Endothelial cell of umbilical vein (primary cell): ENCODE data around the gene TBC1D17. TPM values are rescaled to one million over a fixed set of nuclear protein-coding genes. Genes with fewer than 3 reads are reported as not detected.

Source experiments
- BruUV-seq: library from RNA; stranded (reverse); fragments of 400-500 nt; replicated peaks from 2 replicates; lab custom pipeline; 2021; lab: Mats Ljungman, UMichigan
- CTCF ChIA-PET: fragments of 300-600, 350-600 bp; sonication (Branson Sonifier 250); formaldehyde crosslinking; loops from one replicate; lab custom pipeline; 2021; ENCODE audit warnings: antibody characterized with exemption, inconsistent platforms; lab: Charles Lee
- POLR2A ChIA-PET: fragments of 300-600, 350-600 bp; sonication (Branson Sonifier 250); formaldehyde crosslinking; loops from one replicate; lab custom pipeline; 2021; ENCODE audit warnings: antibody characterized with exemption, inconsistent platforms; lab: Charles Lee
- DNase-seq: peaks from one replicate; pipeline ENCODE4 v3.0.0-alpha.2; 2011; ENCODE audit warnings: low read depth, low spot score
- FAIRE-seq: peaks from 2 replicates; lab custom pipeline; 2011; peaks lifted over from hg19 to GRCh38; lab: Jason Lieb, UNC
- H2AFZ ChIP-seq: 2 replicates; pipeline ENCODE4 v1.6.0; 2012; ENCODE audit warnings: low read depth, low read length, control low read depth, inconsistent platforms
- H3K27ac ChIP-seq: 2 replicates; pipeline ENCODE4 v1.5.1; 2011; ENCODE audit warnings: low read depth, mild to moderate bottlenecking, control low read depth, low read length, moderate library complexity; ENCODE audit not compliant: insufficient read depth
- H3K27me3 ChIP-seq, 2 experiments: 2 replicates each; pipeline versions ENCODE4 v1.6.0 to v1.6.1; 2011; ENCODE audit warnings: low read length in 2 of 2, mixed read lengths in 1 of 2; ENCODE audit not compliant: control insufficient read depth in 2 of 2, insufficient read depth in 2 of 2
- H3K36me3 ChIP-seq, 2 experiments: 2 replicates in 1 of 2; 3 replicates in 1 of 2; pipeline ENCODE4 v1.5.1; 2011; ENCODE audit warnings: low read length in 2 of 2, mild to moderate bottlenecking in 1 of 2, moderate library complexity in 1 of 2; ENCODE audit not compliant: control insufficient read depth in 2 of 2, insufficient read depth in 2 of 2; ENCODE audit errors: extremely low read depth in 1 of 2
- H3K4me1 ChIP-seq: 3 replicates; pipeline ENCODE4 v1.5.1; 2011; ENCODE audit warnings: mild to moderate bottlenecking, low read length; ENCODE audit not compliant: control insufficient read depth, insufficient read depth; ENCODE audit errors: extremely low read depth
- H3K4me2 ChIP-seq: 2 replicates; pipeline ENCODE4 v1.6.1; 2011; ENCODE audit warnings: low read length, control low read depth, mixed read lengths; ENCODE audit not compliant: insufficient read depth
- H3K4me3 ChIP-seq, 3 experiments: fragments of 200-600 bp in 1 of 3; sonication (generic), shearing (Covaris generic) in 1 of 3; replicated peaks in 1 of 3; 2 replicates each; pipeline ENCODE4 v1.5.1; 2011 to 2016; ENCODE audit warnings: control low read depth in 3 of 3, low read length in 3 of 3, mild to moderate bottlenecking in 2 of 3, inconsistent platforms in 1 of 3, low read depth in 1 of 3, moderate library complexity in 1 of 3; ENCODE audit not compliant: insufficient read depth in 1 of 3
- H3K79me2 ChIP-seq: 2 replicates; pipeline ENCODE4 v1.6.0; 2012; ENCODE audit warnings: low read length, inconsistent platforms; ENCODE audit not compliant: control insufficient read depth, insufficient read depth
- H3K9ac ChIP-seq: replicated peaks from 2 replicates; pipeline ENCODE3; 2011; ENCODE audit warnings: low read length, control low read depth; ENCODE audit not compliant: insufficient read depth; ENCODE audit errors: extremely low read depth
- H3K9me1 ChIP-seq: replicated peaks from 3 replicates; pipeline ENCODE4 v1.6.0; 2011; ENCODE audit warnings: mild to moderate bottlenecking, low read length; ENCODE audit not compliant: control insufficient read depth, insufficient read depth; ENCODE audit errors: extremely low read depth
- H3K9me3 ChIP-seq: replicated peaks from 2 replicates; pipeline ENCODE4 v1.5.1; 2012; ENCODE audit warnings: low read length, inconsistent platforms; ENCODE audit not compliant: control insufficient read depth, insufficient read depth
- H4K20me1 ChIP-seq: replicated peaks from 2 replicates; pipeline ENCODE3; 2011; ENCODE audit warnings: mild to moderate bottlenecking, low read length; ENCODE audit not compliant: control insufficient read depth, insufficient read depth; ENCODE audit errors: extremely low read depth
- EZH2 ChIP-seq: IDR thresholded peaks from 2 replicates; pipeline ENCODE4 v1.6.1; 2012; ENCODE audit warnings: borderline replicate concordance, low read depth, mild to moderate bottlenecking, moderate library complexity, low read length, inconsistent platforms; ENCODE audit not compliant: severe bottlenecking
- FOS ChIP-seq: IDR thresholded peaks from 2 replicates; pipeline ENCODE4 v1.6.1; 2011; ENCODE audit warnings: mild to moderate bottlenecking, low read length, moderate library complexity, borderline replicate concordance; ENCODE audit not compliant: insufficient read depth
- GATA2 ChIP-seq: IDR thresholded peaks from 2 replicates; pipeline ENCODE4 v1.7.0; 2011; ENCODE audit warnings: low read depth, mild to moderate bottlenecking, moderate library complexity, mixed read lengths, low read length; ENCODE audit not compliant: insufficient read length, insufficient read depth
- JUN ChIP-seq: IDR thresholded peaks from 2 replicates; pipeline ENCODE4 v1.6.1; 2011; ENCODE audit warnings: borderline replicate concordance, low read depth; ENCODE audit not compliant: insufficient read length, insufficient read depth
- MYC ChIP-seq: IDR thresholded peaks from one replicate; pipeline ENCODE4 v1.6.1; 2011; ENCODE audit warnings: mild to moderate bottlenecking, low read depth, low read length
- POLR2A ChIP-seq: IDR thresholded peaks from 2 replicates; pipeline ENCODE4 v1.6.1; 2012; ENCODE audit warnings: low read depth, mild to moderate bottlenecking, control low read depth, low read length
- POLR2AphosphoS5 ChIP-seq: IDR thresholded peaks from 2 replicates; pipeline ENCODE4 v1.6.1; 2012; ENCODE audit warnings: low read depth, mild to moderate bottlenecking, control low read depth, low read length, moderate library complexity; ENCODE audit not compliant: insufficient read depth
- dilution Hi-C: fragments of 300-500 bp; cut with MboI; formaldehyde crosslinking; loops from one replicate; pipeline ENCODE4 v1.15.0; 2019; ENCODE audit warnings: low sequenced_read_pairs; ENCODE audit not compliant: extremely low pct_ligation_motif_present
- intact Hi-C: fragments of 100-400 bp; cut with micrococcal nuclease; formaldehyde crosslinking; loops from one replicate; pipeline ENCODE4 v1.10.0; 2022
- polyA plus RNA-seq, 4 experiments: library from polyadenylated mRNA; depleted of rRNA in 3 of 4; stranded (reverse) in 3 of 4; unstranded in 1 of 4; fragments of >200 nt; gene quantifications; 2 replicates each; pipeline versions ENCODE4 v1.2.1 to v1.2.3, GENCODE V29; 2011 to 2012; ENCODE audit warnings: missing spikeins in 1 of 4
- total RNA-seq: library from RNA; stranded (reverse); gene quantifications from 2 replicates; pipeline ENCODE4 v1.2.3, GENCODE V29; 2021
- TF ChIP-seq, protein P1 (sequence below): IDR thresholded peaks from 2 replicates; pipeline ENCODE4 v1.6.1; 2011; ENCODE audit not compliant: insufficient read depth, insufficient read length
- TF ChIP-seq, protein P2 (sequence below), 2 donors: IDR thresholded peaks; 1 replicate in 1 of 2; 2 replicates in 1 of 2; pipeline ENCODE4 v1.5.1; 2011; ENCODE audit warnings: low read length in 2 of 2, mild to moderate bottlenecking in 2 of 2, moderate library complexity in 2 of 2, control low read depth in 1 of 2, inconsistent platforms in 1 of 2, low read depth in 1 of 2; ENCODE audit not compliant: insufficient read depth in 1 of 2; ENCODE audit errors: extremely low read depth in 1 of 2

Gene TBC1D17
- total and polyA plus RNA-seq, 2 donors (not counting 3 experiments of a cell fraction or from before 2014, with no cell fraction given), result 34.2 to 39.3 TPM

DNA sequence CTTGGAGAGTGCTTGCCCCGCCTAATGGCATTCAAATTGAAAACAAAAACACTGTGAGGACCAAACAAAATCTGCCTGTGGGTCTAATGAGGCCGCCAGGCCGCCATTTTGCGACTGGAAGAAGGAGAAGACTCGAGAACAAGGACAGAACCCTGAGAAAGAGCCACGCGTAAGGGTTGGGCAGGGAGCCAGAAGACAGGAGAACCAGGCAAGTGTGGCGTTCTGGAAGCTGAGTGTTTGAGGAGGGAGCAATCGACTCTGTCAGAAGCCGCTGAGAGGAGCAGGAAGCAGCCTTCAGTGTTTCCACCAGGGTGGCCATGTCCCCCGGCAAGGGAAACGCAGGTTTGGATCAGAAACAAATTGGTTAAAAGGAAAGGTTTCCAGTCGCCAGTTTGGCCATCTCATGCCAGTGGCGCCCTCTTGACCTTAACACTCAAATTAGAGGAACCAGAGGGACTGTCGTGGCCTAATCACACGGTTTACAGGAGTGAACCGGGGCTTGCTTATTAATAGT is 36.7 kb upstream of the TBC1D17 start:
- dilution Hi-C loops, result no loop called here
- Histone ChIP-seq H3K36me3 (peaks cover 2 to 23% of the 10 kb centered on the region in 2 experiments), H4K20me1 (no peaks in the 10 kb centered on the region), H3K27me3 (no peaks in the 10 kb centered on the region), H3K27ac (no peak overlapping the region), H3K79me2 (no peaks in the 10 kb centered on the region), H3K4me1 (no peaks in the 10 kb centered on the region), H3K9me3 (no peaks in the 10 kb centered on the region), H2AFZ (no peak overlapping the region), H3K4me3 (no peak overlapping the region), H3K9ac (no peak overlapping the region), H3K4me2 (no peak overlapping the region), H3K9me1 (no peaks in the 10 kb centered on the region)
- intact Hi-C loops, result no loop called here
- CTCF ChIA-PET, result no interaction called here
- DNase-seq, result no peak
- no peak for FAIRE-seq
- no TSS peak for BruUV-seq
- POLR2A ChIA-PET, result no interaction called here
- TF ChIP-seq POLR2A, result no peak

DNA sequence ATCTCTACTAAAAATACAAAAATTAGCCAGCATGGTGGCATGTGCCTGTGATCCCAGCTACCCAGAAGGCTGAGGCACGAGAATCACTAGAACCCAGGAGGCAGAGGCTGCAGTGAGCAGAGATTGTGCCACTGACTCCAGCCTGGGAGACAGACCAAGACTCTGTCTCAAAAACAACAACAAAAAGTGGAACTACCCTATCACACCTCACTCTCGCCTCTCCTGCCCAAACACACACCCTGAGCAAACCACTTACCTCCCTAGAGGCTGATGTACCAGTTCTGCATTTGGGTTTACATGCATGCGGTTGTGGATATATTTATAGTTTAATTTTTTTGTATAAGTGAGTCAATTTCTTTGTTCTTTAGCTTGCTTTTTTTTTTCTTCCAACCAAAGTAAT is 34.2 kb upstream of the TBC1D17 start:
- POLR2A ChIA-PET, result no interaction called here
- Histone ChIP-seq H3K4me3 (no peak overlapping the region), H3K4me1 (no peaks in the 10 kb centered on the region), H3K9me3 (no peaks in the 10 kb centered on the region), H2AFZ (no peak overlapping the region), H3K9ac (no peak overlapping the region), H3K9me1 (no peaks in the 10 kb centered on the region), H3K79me2 (no peaks in the 10 kb centered on the region), H3K36me3 (peaks cover 2 to 5% of the 10 kb centered on the region in 2 experiments), H3K27ac (no peak overlapping the region), H3K27me3 (no peaks in the 10 kb centered on the region), H3K4me2 (no peak overlapping the region), H4K20me1 (no peaks in the 10 kb centered on the region)
- TF ChIP-seq JUN (no peak), POLR2A (no peak), FOS (no peak), GATA2 (no peak), MYC (no peak), EZH2 (no peak), POLR2AphosphoS5 (no peak)
- TF ChIP-seq, protein P1, sequence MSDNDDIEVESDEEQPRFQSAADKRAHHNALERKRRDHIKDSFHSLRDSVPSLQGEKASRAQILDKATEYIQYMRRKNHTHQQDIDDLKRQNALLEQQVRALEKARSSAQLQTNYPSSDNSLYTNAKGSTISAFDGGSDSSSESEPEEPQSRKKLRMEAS, result no peak
- TF ChIP-seq, protein P2, sequence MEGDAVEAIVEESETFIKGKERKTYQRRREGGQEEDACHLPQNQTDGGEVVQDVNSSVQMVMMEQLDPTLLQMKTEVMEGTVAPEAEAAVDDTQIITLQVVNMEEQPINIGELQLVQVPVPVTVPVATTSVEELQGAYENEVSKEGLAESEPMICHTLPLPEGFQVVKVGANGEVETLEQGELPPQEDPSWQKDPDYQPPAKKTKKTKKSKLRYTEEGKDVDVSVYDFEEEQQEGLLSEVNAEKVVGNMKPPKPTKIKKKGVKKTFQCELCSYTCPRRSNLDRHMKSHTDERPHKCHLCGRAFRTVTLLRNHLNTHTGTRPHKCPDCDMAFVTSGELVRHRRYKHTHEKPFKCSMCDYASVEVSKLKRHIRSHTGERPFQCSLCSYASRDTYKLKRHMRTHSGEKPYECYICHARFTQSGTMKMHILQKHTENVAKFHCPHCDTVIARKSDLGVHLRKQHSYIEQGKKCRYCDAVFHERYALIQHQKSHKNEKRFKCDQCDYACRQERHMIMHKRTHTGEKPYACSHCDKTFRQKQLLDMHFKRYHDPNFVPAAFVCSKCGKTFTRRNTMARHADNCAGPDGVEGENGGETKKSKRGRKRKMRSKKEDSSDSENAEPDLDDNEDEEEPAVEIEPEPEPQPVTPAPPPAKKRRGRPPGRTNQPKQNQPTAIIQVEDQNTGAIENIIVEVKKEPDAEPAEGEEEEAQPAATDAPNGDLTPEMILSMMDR (IDR thresholded peaks at IDR 0.05; ENCODE audit: extremely low read depth in 1 of 2, insufficient read depth in 1 of 2, low read depth in 1 of 2, low read length in 2 of 2), result no peak
- no TSS peak for BruUV-seq
- no peak for DNase-seq
- no peak for FAIRE-seq
- CTCF ChIA-PET, result no interaction called here
- intact Hi-C loops, result no loop called here
- dilution Hi-C loops, result no loop called here
